SK-N-SH treated with all-trans-retinoic acid at 6 μM for 48 hours (cell line): ENCODE data around the gene SCYGR3.

Experiments used
- ATAC-seq: fragments of 200-7000 bp; cut with Tn5 transposase; 3 replicates; pipeline ENCODE4 v1.9.1; 2020; ENCODE audit warnings: mild to moderate bottlenecking, moderate library complexity
- ARNTL ChIP-seq: fragments of 450-650 bp; formaldehyde crosslinking; IDR thresholded peaks from 2 replicates; pipeline ENCODE4 v1.5.0; 2020; ENCODE audit warnings: low read depth, mild to moderate bottlenecking, moderate library complexity, borderline replicate concordance
- BACH2 ChIP-seq: fragments of 250-450 bp; sonication (Bioruptor Pico); IDR thresholded peaks from 2 replicates; pipeline ENCODE4 v1.9.0; 2021; ENCODE audit warnings: mild to moderate bottlenecking, borderline replicate concordance
- CSDC2 ChIP-seq: fragments of 250-450 bp; sonication (Bioruptor Pico); IDR thresholded peaks from 2 replicates; pipeline ENCODE4 v1.5.0; 2020; ENCODE audit warnings: mild to moderate bottlenecking, moderate library complexity
- CSRNP3 ChIP-seq: fragments of 250-450 bp; sonication (Bioruptor Pico); IDR thresholded peaks from 2 replicates; pipeline ENCODE4 v1.5.1; 2021; ENCODE audit warnings: mild to moderate bottlenecking, moderate library complexity
- ESRRG ChIP-seq: fragments of 250-450 bp; sonication (Bioruptor Pico); IDR thresholded peaks from 2 replicates; pipeline ENCODE4 v1.6.1; 2021; ENCODE audit warnings: mild to moderate bottlenecking
- GLIS3 ChIP-seq: fragments of 250-450 bp; sonication (Bioruptor Pico); IDR thresholded peaks from 2 replicates; pipeline ENCODE4 v1.5.0; 2020; ENCODE audit warnings: mild to moderate bottlenecking, moderate library complexity
- ISL1 ChIP-seq: fragments of 250-450 bp; sonication (Bioruptor Pico); IDR thresholded peaks from 2 replicates; pipeline ENCODE4 v2.1.2; 2022; ENCODE audit warnings: mild to moderate bottlenecking, moderate library complexity
- OSR1 ChIP-seq: fragments of 250-450 bp; sonication (Bioruptor Pico); IDR thresholded peaks from 2 replicates; pipeline ENCODE4 v1.8.0; 2022; ENCODE audit warnings: moderate library complexity, mild to moderate bottlenecking, inconsistent platforms
- POU6F1 ChIP-seq: fragments of 250-450 bp; sonication (Bioruptor Pico); IDR thresholded peaks from 2 replicates; pipeline ENCODE4 v1.8.0; 2021; ENCODE audit warnings: low read depth, mild to moderate bottlenecking, moderate library complexity, borderline replicate concordance
- PPARA ChIP-seq: fragments of 250-450 bp; sonication (Bioruptor Pico); IDR thresholded peaks from 2 replicates; pipeline ENCODE4 v1.5.0; 2020; ENCODE audit warnings: mild to moderate bottlenecking, borderline replicate concordance
- RARB ChIP-seq: fragments of 250-450 bp; sonication (Bioruptor Pico); IDR thresholded peaks from 2 replicates; pipeline ENCODE4 v1.8.0; 2021; ENCODE audit warnings: mild to moderate bottlenecking, moderate library complexity
- SNAI2 ChIP-seq: fragments of 250-450 bp; sonication (Bioruptor Pico); IDR thresholded peaks from 2 replicates; pipeline ENCODE4 v1.5.0; 2020; ENCODE audit warnings: mild to moderate bottlenecking, moderate library complexity
- TCF4 ChIP-seq: fragments of 250-450 bp; sonication (Bioruptor Pico); IDR thresholded peaks from 2 replicates; pipeline ENCODE4 v1.8.0; 2021; ENCODE audit warnings: mild to moderate bottlenecking, moderate library complexity, borderline replicate concordance
- TOX ChIP-seq: fragments of 250-450 bp; sonication (Bioruptor Pico); IDR thresholded peaks from 2 replicates; pipeline ENCODE4 v1.8.0; 2021; ENCODE audit warnings: mild to moderate bottlenecking, moderate library complexity, borderline replicate concordance
- ZC3H10 ChIP-seq: fragments of 250-450 bp; sonication (Bioruptor Pico); IDR thresholded peaks from 2 replicates; pipeline ENCODE4 v1.5.1; 2021; ENCODE audit warnings: mild to moderate bottlenecking, moderate library complexity
- ZFP3 ChIP-seq: fragments of 250-450 bp; sonication (Bioruptor Pico); IDR thresholded peaks from 2 replicates; pipeline ENCODE4 v1.5.0; 2020; ENCODE audit warnings: mild to moderate bottlenecking, moderate library complexity
- ZFP30 ChIP-seq: fragments of 450-650 bp; formaldehyde crosslinking; IDR thresholded peaks from 2 replicates; pipeline ENCODE4 v1.5.0; 2022; ENCODE audit warnings: mild to moderate bottlenecking, moderate library complexity
- ZNF565 ChIP-seq: fragments of 450-650 bp; formaldehyde crosslinking; conservative IDR thresholded peaks from 2 replicates; pipeline ENCODE4 v1.5.0; 2020; ENCODE audit warnings: low read depth, mild to moderate bottlenecking, moderate library complexity
- ZNF70 ChIP-seq: fragments of 450-650 bp; formaldehyde crosslinking; IDR thresholded peaks from 2 replicates; pipeline ENCODE4 v1.5.0; 2020; ENCODE audit warnings: mild to moderate bottlenecking, moderate library complexity
- ZNF8 ChIP-seq: fragments of 450-650 bp; formaldehyde crosslinking; IDR thresholded peaks from 2 replicates; pipeline ENCODE4 v1.5.0; 2020; ENCODE audit warnings: mild to moderate bottlenecking, moderate library complexity
- TF ChIP-seq, protein P1 (sequence below): fragments of 250-450 bp; sonication (Bioruptor Pico); IDR thresholded peaks from 2 replicates; pipeline ENCODE4 v1.5.0; 2020; ENCODE audit warnings: mild to moderate bottlenecking, moderate library complexity
- TF ChIP-seq, protein P2 (sequence below): fragments of 250-450 bp; sonication (Bioruptor Pico); IDR thresholded peaks from 2 replicates; pipeline ENCODE4 v1.5.1; 2020; ENCODE audit warnings: low read depth, mild to moderate bottlenecking, moderate library complexity

SCYGR3 gene

GRCh38 chr2:227615906-227616305 lies 1.3 kb upstream of the SCYGR3 start:
- no peak for ATAC-seq
- TF ChIP-seq ZNF8 (CRISPR knock-in tag) (no peak), ISL1 (CRISPR knock-in tag) (no peak), POU6F1 (CRISPR knock-in tag) (no peak), PPARA (CRISPR knock-in tag) (no peak), CSRNP3 (CRISPR knock-in tag) (no peak), ZFP3 (CRISPR knock-in tag) (no peak), ZNF565 (CRISPR knock-in tag) (no peak), SNAI2 (CRISPR knock-in tag) (no peak), RARB (CRISPR knock-in tag) (no peak)

GRCh38 chr2:227615181-227615580 lies 541 bp upstream of the SCYGR3 start:
- no peak for TF ChIP-seq RARB (CRISPR knock-in tag)
- no peak for TF ChIP-seq PPARA (CRISPR knock-in tag)
- TF ChIP-seq TOX (CRISPR knock-in tag), result no peak
- no peak for TF ChIP-seq CSRNP3 (CRISPR knock-in tag)
- no peak for TF ChIP-seq ZC3H10 (CRISPR knock-in tag)
- no peak for TF ChIP-seq OSR1 (CRISPR knock-in tag)
- TF ChIP-seq, protein P1, sequence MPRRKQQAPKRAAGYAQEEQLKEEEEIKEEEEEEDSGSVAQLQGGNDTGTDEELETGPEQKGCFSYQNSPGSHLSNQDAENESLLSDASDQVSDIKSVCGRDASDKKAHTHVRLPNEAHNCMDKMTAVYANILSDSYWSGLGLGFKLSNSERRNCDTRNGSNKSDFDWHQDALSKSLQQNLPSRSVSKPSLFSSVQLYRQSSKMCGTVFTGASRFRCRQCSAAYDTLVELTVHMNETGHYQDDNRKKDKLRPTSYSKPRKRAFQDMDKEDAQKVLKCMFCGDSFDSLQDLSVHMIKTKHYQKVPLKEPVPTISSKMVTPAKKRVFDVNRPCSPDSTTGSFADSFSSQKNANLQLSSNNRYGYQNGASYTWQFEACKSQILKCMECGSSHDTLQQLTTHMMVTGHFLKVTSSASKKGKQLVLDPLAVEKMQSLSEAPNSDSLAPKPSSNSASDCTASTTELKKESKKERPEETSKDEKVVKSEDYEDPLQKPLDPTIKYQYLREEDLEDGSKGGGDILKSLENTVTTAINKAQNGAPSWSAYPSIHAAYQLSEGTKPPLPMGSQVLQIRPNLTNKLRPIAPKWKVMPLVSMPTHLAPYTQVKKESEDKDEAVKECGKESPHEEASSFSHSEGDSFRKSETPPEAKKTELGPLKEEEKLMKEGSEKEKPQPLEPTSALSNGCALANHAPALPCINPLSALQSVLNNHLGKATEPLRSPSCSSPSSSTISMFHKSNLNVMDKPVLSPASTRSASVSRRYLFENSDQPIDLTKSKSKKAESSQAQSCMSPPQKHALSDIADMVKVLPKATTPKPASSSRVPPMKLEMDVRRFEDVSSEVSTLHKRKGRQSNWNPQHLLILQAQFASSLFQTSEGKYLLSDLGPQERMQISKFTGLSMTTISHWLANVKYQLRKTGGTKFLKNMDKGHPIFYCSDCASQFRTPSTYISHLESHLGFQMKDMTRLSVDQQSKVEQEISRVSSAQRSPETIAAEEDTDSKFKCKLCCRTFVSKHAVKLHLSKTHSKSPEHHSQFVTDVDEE (CRISPR knock-in tag), result no peak
- TF ChIP-seq ZFP30, result no peak
- TF ChIP-seq ARNTL, result no peak
- no peak for TF ChIP-seq POU6F1 (CRISPR knock-in tag)
- no peak for TF ChIP-seq CSDC2 (CRISPR knock-in tag)
- TF ChIP-seq SNAI2 (CRISPR knock-in tag), result no peak
- no peak for TF ChIP-seq GLIS3 (CRISPR knock-in tag)
- TF ChIP-seq ZFP3 (CRISPR knock-in tag), result no peak
- no peak for TF ChIP-seq BACH2 (CRISPR knock-in tag)
- TF ChIP-seq, protein P2, sequence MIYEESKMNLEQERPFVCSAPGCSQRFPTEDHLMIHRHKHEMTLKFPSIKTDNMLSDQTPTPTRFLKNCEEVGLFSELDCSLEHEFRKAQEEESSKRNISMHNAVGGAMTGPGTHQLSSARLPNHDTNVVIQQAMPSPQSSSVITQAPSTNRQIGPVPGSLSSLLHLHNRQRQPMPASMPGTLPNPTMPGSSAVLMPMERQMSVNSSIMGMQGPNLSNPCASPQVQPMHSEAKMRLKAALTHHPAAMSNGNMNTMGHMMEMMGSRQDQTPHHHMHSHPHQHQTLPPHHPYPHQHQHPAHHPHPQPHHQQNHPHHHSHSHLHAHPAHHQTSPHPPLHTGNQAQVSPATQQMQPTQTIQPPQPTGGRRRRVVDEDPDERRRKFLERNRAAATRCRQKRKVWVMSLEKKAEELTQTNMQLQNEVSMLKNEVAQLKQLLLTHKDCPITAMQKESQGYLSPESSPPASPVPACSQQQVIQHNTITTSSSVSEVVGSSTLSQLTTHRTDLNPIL, result no peak
- TF ChIP-seq TCF4, result no peak
- TF ChIP-seq ZNF70 (CRISPR knock-in tag), result no peak
- TF ChIP-seq, all 23 proteins: peak for 0
- ATAC-seq, result no peak

DNA sequence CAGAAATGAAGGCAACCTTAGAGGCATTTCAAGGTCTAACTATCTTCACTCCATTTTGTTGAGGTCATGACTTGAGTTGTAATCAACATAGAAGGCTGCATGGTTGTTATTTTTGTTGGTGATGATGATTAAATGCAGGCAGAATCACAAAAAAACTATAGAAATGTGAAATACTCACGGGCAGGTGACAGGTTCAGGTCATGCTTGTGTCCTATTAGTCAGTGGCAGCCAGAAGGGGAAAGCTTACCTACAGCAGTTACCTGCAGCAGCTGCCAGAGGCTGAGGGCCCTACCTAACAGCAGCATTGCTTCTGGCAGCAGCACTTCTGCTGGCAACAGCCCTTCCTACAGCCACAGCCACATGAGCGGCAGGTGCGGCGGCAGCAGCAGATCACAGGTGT lies 394 bp downstream of the SCYGR3 start:
- TF ChIP-seq SNAI2 (CRISPR knock-in tag), result no peak
- TF ChIP-seq ZFP3 (CRISPR knock-in tag), result no peak
- TF ChIP-seq CSDC2 (CRISPR knock-in tag), result no peak
- TF ChIP-seq POU6F1 (CRISPR knock-in tag), result no peak
- no peak for TF ChIP-seq RARB (CRISPR knock-in tag)
- TF ChIP-seq BACH2 (CRISPR knock-in tag), result no peak
- TF ChIP-seq ZC3H10 (CRISPR knock-in tag), result no peak
- no peak for TF ChIP-seq ESRRG (CRISPR knock-in tag)
- no peak for TF ChIP-seq ZNF565 (CRISPR knock-in tag)
- ATAC-seq, result no peak
